ENCODE data around the gene CHIT1.

CHIT1 gene

GRCh38 chr1:203199481-203199815, 30.0 kb downstream of the CHIT1 start:
- H3K36me3 ChIP-seq: no peaks in the 10 kb centered on the region
- TF ChIP-seq, protein P1, sequence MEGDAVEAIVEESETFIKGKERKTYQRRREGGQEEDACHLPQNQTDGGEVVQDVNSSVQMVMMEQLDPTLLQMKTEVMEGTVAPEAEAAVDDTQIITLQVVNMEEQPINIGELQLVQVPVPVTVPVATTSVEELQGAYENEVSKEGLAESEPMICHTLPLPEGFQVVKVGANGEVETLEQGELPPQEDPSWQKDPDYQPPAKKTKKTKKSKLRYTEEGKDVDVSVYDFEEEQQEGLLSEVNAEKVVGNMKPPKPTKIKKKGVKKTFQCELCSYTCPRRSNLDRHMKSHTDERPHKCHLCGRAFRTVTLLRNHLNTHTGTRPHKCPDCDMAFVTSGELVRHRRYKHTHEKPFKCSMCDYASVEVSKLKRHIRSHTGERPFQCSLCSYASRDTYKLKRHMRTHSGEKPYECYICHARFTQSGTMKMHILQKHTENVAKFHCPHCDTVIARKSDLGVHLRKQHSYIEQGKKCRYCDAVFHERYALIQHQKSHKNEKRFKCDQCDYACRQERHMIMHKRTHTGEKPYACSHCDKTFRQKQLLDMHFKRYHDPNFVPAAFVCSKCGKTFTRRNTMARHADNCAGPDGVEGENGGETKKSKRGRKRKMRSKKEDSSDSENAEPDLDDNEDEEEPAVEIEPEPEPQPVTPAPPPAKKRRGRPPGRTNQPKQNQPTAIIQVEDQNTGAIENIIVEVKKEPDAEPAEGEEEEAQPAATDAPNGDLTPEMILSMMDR (IDR thresholded peaks at IDR 0.05): no peak
- no peak for DNase-seq
- H3K4me1 ChIP-seq: peaks cover 0 to 11% (median 6%) of the 10 kb centered on the region in 4 donors
- H3K27me3 ChIP-seq: peaks cover 0 to 23% of the 10 kb centered on the region in 2 donors
- no peak overlapping the region for H3K4me3 ChIP-seq
- H3K27ac ChIP-seq: peak overlapping the region; percentile 16 to 30
- intact Hi-C loops (cut with DNase I; ENCODE audit: low total_unique reads): no loop called here
- H3K9me3 ChIP-seq: no peaks in the 10 kb centered on the region

DNA sequence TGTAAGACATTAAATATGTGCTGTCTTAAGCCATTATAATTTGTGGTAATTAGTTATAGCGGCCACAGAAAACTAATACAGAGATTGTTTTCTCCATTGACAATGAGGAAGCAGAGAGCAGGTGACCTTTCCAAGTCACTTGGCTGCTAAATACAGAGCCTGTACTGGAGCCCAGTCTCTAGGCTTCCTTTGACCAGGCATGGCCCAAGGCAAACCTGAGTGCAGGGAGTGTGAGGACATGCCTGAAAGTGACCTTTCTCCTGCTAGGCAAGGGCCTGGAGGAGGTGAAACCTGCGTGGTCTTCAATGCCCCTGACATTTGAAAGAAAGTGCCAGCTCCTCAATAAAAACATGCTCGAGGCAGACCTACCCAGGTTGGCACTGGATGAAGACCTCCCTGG, 30.5 kb downstream of the CHIT1 start:
- Histone ChIP-seq H3K27ac (no peak overlapping the region), H3K4me1 (peaks cover 0 to 11% (median 6%) of the 10 kb centered on the region in 4 donors), H3K9me3 (no peaks in the 10 kb centered on the region), H3K27me3 (peaks cover 0 to 23% of the 10 kb centered on the region in 2 donors), H3K36me3 (no peaks in the 10 kb centered on the region), H3K4me3 (no peak overlapping the region)
- DNase-seq: peak in 1 of 2 donors; percentile 43
- TF ChIP-seq, protein P1 (IDR thresholded peaks at IDR 0.05): no peak
- intact Hi-C loops (cut with DNase I; ENCODE audit: low total_unique reads): no loop called here

DNA sequence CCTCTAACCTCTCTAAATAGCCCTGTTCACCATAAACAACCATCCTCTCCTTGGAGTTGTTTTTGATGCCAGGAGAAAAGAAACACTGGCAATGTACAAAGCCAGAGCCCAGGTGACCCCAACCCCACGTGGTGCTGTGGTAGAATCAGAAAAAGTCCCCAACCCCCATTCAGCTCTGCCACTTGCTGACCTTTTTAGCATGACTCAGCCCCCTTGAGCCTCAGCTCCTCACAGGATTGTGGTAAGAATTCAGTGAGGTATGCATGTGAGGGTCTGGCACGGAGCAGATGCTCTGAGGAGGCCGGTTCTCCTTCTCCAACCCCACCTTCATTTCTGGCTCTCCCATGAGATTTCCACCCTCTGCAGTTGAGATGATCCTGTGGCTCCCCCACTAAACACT, 31.8 kb downstream of the CHIT1 start:
- no peak overlapping the region for H3K27ac ChIP-seq
- H3K27me3 ChIP-seq: peaks cover 0 to 23% of the 10 kb centered on the region in 2 donors
- H3K9me3 ChIP-seq: no peaks in the 10 kb centered on the region
- intact Hi-C loops (cut with DNase I; ENCODE audit: low total_unique reads): no loop called here
- peak in 1 of 2 donors; percentile 13 for DNase-seq
- no peak overlapping the region for H3K4me3 ChIP-seq
- TF ChIP-seq, protein P1 (IDR thresholded peaks at IDR 0.05): no peak
- no peaks in the 10 kb centered on the region for H3K36me3 ChIP-seq
- H3K4me1 ChIP-seq: peaks cover 0 to 11% (median 5%) of the 10 kb centered on the region in 4 donors

DNA sequence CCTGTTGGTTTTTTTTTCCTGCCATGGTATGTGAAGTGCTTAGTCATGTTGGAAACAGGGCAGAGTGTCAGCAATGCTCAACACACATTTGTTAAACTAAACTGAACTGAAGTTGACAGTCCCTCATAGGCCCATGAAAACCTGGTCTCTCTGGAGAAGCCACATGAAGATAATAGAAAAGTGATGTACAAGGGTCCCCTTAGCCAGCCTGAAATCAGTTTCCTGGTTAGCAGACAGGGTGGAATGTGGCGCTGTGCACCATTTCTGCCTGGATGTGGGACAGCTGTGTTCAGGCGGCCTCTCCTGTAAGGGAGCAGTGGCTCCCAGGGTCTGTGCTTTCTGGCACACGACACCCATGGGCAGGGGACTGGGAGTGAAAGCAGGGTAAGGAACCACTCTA, 33.1 kb downstream of the CHIT1 start:
- DNase-seq: peak in 1 of 2 donors; percentile 43
- intact Hi-C loops (cut with DNase I; ENCODE audit: low total_unique reads): no loop called here
- H3K4me1 ChIP-seq: peaks cover 0 to 11% (median 5%) of the 10 kb centered on the region in 4 donors
- peaks cover 0 to 15% of the 10 kb centered on the region in 2 donors for H3K27me3 ChIP-seq
- H3K4me3 ChIP-seq: no peak overlapping the region
- TF ChIP-seq, protein P1 (IDR thresholded peaks at IDR 0.05): no peak
- H3K9me3 ChIP-seq: no peaks in the 10 kb centered on the region
- H3K27ac ChIP-seq: no peak overlapping the region
- H3K36me3 ChIP-seq: no peaks in the 10 kb centered on the region

DNA sequence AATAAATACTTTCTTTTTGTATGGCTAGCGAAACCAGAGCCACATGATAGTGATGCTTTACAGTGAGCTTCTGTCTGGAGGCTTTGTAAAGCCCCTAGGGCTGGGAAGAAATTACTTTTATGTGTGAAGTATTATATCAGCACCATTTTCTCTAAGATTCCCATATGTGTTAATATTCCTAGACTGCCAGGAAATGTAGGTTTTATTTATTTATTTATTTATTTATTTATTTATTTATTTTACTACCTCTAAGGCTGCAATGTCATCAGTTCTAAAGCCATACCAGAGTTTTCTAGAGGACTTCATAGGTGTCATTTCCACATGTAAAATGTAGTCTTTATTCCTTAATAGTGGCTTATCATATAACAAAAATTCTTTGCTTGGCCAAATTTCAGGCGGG, 38.5 kb downstream of the CHIT1 start:
- no peak overlapping the region for H3K27ac ChIP-seq
- intact Hi-C loops (cut with DNase I; ENCODE audit: low total_unique reads): no loop called here
- H3K27me3 ChIP-seq: no peaks in the 10 kb centered on the region
- TF ChIP-seq, protein P1 (IDR thresholded peaks at IDR 0.05): no peak
- no peak overlapping the region for H3K4me3 ChIP-seq
- DNase-seq: no peak
- no peaks in the 10 kb centered on the region for H3K9me3 ChIP-seq
- peaks cover 0 to 9% (median 0%) of the 10 kb centered on the region in 4 donors for H3K4me1 ChIP-seq
- H3K36me3 ChIP-seq: no peaks in the 10 kb centered on the region

DNA sequence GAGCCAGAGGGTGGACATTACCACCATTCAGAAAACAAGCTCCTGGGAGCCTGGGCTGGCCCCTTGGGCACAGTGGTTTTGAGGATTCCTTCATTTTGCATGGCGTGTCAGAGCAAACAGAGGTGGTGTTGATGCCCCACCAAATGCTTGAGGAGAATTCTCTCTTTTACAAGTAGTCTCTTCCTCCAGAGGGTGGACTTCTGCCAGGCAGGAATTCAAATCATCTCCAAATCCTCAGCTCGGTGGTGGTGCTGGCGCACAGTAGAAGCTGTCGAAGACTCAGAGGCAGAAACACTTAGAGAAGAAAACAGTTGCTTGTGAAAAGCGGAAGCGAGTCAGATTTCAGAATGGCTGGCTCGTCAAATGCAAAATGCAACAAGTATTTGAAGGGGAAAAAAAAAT, 39.5 kb downstream of the CHIT1 start:
- Histone ChIP-seq H3K9me3 (no peaks in the 10 kb centered on the region), H3K4me3 (no peak overlapping the region), H3K27ac (no peak overlapping the region), H3K27me3 (no peaks in the 10 kb centered on the region), H3K4me1 (peaks cover 0 to 9% (median 0%) of the 10 kb centered on the region in 4 donors), H3K36me3 (no peaks in the 10 kb centered on the region)
- peak in 1 of 2 donors; percentile 58 for DNase-seq
- TF ChIP-seq, protein P1 (IDR thresholded peaks at IDR 0.05): no peak
- intact Hi-C loops (cut with DNase I; ENCODE audit: low total_unique reads): no loop called here

All from tibial artery (tissue), 4 donors.